H1 (cell line): ENCODE measurements around the gene AGAP1. TPM values are rescaled to one million over a fixed set of nuclear protein-coding genes. Genes with fewer than 3 reads are reported as not detected.

Source experiments
- CTCF ChIA-PET: fragments of 300-600 bp; sonication (Branson Sonifier 250); formaldehyde crosslinking; loops from one replicate; lab custom pipeline; 2021; ENCODE audit not compliant: partially characterized antibody; lab: Charles Lee
- POLR2A ChIA-PET: fragments of 300-600 bp; sonication (Branson Sonifier 250); formaldehyde crosslinking; loops from one replicate; lab custom pipeline; 2021; ENCODE audit warnings: inconsistent platforms; ENCODE audit not compliant: partially characterized antibody; lab: Charles Lee
- DNase-seq, 2 experiments: peaks; one replicate each; pipeline versions ENCODE4 v3.0.0 to v3.0.0-alpha.2; 2010 to 2022; ENCODE audit warnings: low spot score in 2 of 2, low read depth in 1 of 2, mixed read lengths in 1 of 2
- FAIRE-seq: peaks from 2 replicates; lab custom pipeline; 2011; peaks lifted over from hg19 to GRCh38; lab: Jason Lieb, UNC
- H2AFZ ChIP-seq: 2 replicates; pipeline ENCODE4 v1.8.1; 2012; ENCODE audit warnings: low read length, inconsistent platforms
- H2AK5ac ChIP-seq: 2 replicates; pipeline ENCODE4 v1.6.1; 2013; ENCODE audit warnings: low read depth, low read length
- H2BK120ac ChIP-seq: replicated peaks from 2 replicates; pipeline ENCODE3; 2013; ENCODE audit warnings: low read depth, low read length, inconsistent platforms
- H2BK12ac ChIP-seq: 2 replicates; pipeline ENCODE4 v1.6.1; 2013; ENCODE audit warnings: low read depth, low read length
- H2BK15ac ChIP-seq: 2 replicates; pipeline ENCODE4 v1.6.1; 2013; ENCODE audit warnings: low read length
- H2BK20ac ChIP-seq: 2 replicates; pipeline ENCODE4 v1.6.1; 2013; ENCODE audit warnings: low read length
- H2BK5ac ChIP-seq: 2 replicates; pipeline ENCODE4 v1.6.1; 2013; ENCODE audit warnings: low read depth, low read length
- H3K14ac ChIP-seq: 2 replicates; pipeline ENCODE4 v1.6.1; 2013; ENCODE audit warnings: inconsistent platforms; ENCODE audit not compliant: insufficient read length
- H3K18ac ChIP-seq: 2 replicates; pipeline ENCODE4 v1.6.1; 2013; ENCODE audit warnings: low read length; ENCODE audit errors: extremely low read depth
- H3K23ac ChIP-seq: 2 replicates; pipeline ENCODE4 v1.6.1; 2013; ENCODE audit warnings: inconsistent platforms; ENCODE audit not compliant: insufficient read length
- H3K23me2 ChIP-seq: 2 replicates; pipeline ENCODE4 v1.6.1; 2013; ENCODE audit warnings: low read depth, low read length
- H3K27ac ChIP-seq: 2 replicates; pipeline ENCODE4 v1.6.1; 2011; ENCODE audit warnings: low read depth, low read length, inconsistent platforms
- H3K27me3 ChIP-seq, 4 experiments: replicated peaks in 1 of 4; 1 replicate in 1 of 4; 2 replicates in 3 of 4; pipeline versions ENCODE4 v1.6.1 to v1.8.1; 2011 to 2013; ENCODE audit warnings: low read length in 3 of 4, mild to moderate bottlenecking in 3 of 4, inconsistent platforms in 2 of 4, mixed read lengths in 2 of 4, moderate library complexity in 1 of 4; ENCODE audit not compliant: control insufficient read depth in 3 of 4, insufficient read depth in 3 of 4; ENCODE audit errors: extremely low read depth in 1 of 4
- H3K36me3 ChIP-seq, 4 experiments: 2 replicates each; pipeline versions ENCODE4 v1.6.1 to v1.8.1; 2011 to 2013; ENCODE audit warnings: mild to moderate bottlenecking in 4 of 4, low read length in 3 of 4, moderate library complexity in 2 of 4, control low read depth in 1 of 4, inconsistent platforms in 1 of 4; ENCODE audit not compliant: insufficient read depth in 4 of 4, control insufficient read depth in 2 of 4
- H3K4ac ChIP-seq: replicated peaks from 2 replicates; pipeline ENCODE3; 2013; ENCODE audit warnings: low read length, low read depth, mixed read lengths, inconsistent platforms; ENCODE audit not compliant: insufficient read length
- H3K4me1 ChIP-seq, 4 experiments: replicated peaks in 1 of 4; 1 replicate in 1 of 4; 2 replicates in 3 of 4; pipeline versions ENCODE4 v1.6.1 to v1.8.1; 2011 to 2013; ENCODE audit warnings: low read length in 3 of 4, inconsistent platforms in 2 of 4, mixed read lengths in 1 of 4; ENCODE audit not compliant: insufficient read depth in 4 of 4, control insufficient read depth in 3 of 4
- H3K4me2 ChIP-seq, 2 experiments: 2 replicates each; pipeline versions ENCODE4 v1.6.1 to v1.8.1; 2011 to 2013; ENCODE audit warnings: low read depth in 2 of 2, low read length in 2 of 2, control low read depth in 1 of 2, inconsistent platforms in 1 of 2, mild to moderate bottlenecking in 1 of 2; ENCODE audit not compliant: insufficient read depth in 1 of 2
- H3K4me3 ChIP-seq, 4 experiments: fragments of 200-600, 300-600 bp in 1 of 4; sonication (generic), shearing (Covaris generic), sonication (Bioruptor Twin) in 1 of 4; 2 replicates each; pipeline versions ENCODE4 v1.5.1 to v1.8.1; 2011 to 2016; ENCODE audit warnings: low read length in 4 of 4, low read depth in 3 of 4, control low read depth in 2 of 4, inconsistent platforms in 2 of 4, mild to moderate bottlenecking in 2 of 4, mixed read lengths in 1 of 4, moderate library complexity in 1 of 4; ENCODE audit not compliant: insufficient read depth in 2 of 4; ENCODE audit errors: extremely low read depth in 1 of 4
- H3K56ac ChIP-seq: replicated peaks from 2 replicates; pipeline ENCODE3; 2013; ENCODE audit warnings: low read depth, mild to moderate bottlenecking, mixed read lengths, low read length, inconsistent platforms; ENCODE audit not compliant: insufficient read length
- H3K79me1 ChIP-seq: 2 replicates; pipeline ENCODE4 v1.6.1; 2013; ENCODE audit warnings: low read depth, low read length, control low read depth
- H3K79me2 ChIP-seq, 2 experiments: 2 replicates each; pipeline versions ENCODE4 v1.6.1 to v1.8.1; 2012 to 2013; ENCODE audit warnings: low read length in 2 of 2, mild to moderate bottlenecking in 2 of 2, inconsistent platforms in 1 of 2; ENCODE audit not compliant: insufficient read depth in 2 of 2, control insufficient read depth in 1 of 2
- H3K9ac ChIP-seq, 4 experiments: replicated peaks in 1 of 4; 1 replicate in 1 of 4; 2 replicates in 3 of 4; pipeline versions ENCODE4 v1.6.1 to v1.8.1; 2011 to 2013; ENCODE audit warnings: low read depth in 3 of 4, low read length in 3 of 4, control low read depth in 2 of 4, mild to moderate bottlenecking in 2 of 4, moderate library complexity in 2 of 4, inconsistent platforms in 1 of 4; ENCODE audit errors: extremely low read depth in 1 of 4
- H3K9me3 ChIP-seq, 2 experiments: 2 replicates each; pipeline versions ENCODE4 v1.6.1 to v1.8.1; 2012 to 2013; ENCODE audit warnings: mild to moderate bottlenecking in 2 of 2, moderate library complexity in 2 of 2, control low read depth in 1 of 2, inconsistent platforms in 1 of 2, low read depth in 1 of 2, low read length in 1 of 2, mixed read lengths in 1 of 2; ENCODE audit not compliant: insufficient read depth in 2 of 2
- H4K20me1 ChIP-seq, 2 experiments: replicated peaks in 1 of 2; 2 replicates each; pipeline versions ENCODE3 to v1.8.1; 2011 to 2013; ENCODE audit warnings: inconsistent platforms in 2 of 2, low read length in 2 of 2, mild to moderate bottlenecking in 1 of 2; ENCODE audit not compliant: insufficient read depth in 2 of 2, control insufficient read depth in 1 of 2
- H4K5ac ChIP-seq: 2 replicates; pipeline ENCODE4 v1.6.1; 2013; ENCODE audit warnings: low read length, low read depth, mixed read lengths, inconsistent platforms; ENCODE audit not compliant: insufficient read length
- H4K8ac ChIP-seq: 2 replicates; pipeline ENCODE4 v1.8.0; 2013; ENCODE audit warnings: mild to moderate bottlenecking, moderate library complexity, low read length, inconsistent platforms; ENCODE audit not compliant: insufficient read depth; ENCODE audit errors: extremely low read depth
- H4K91ac ChIP-seq: replicated peaks from 2 replicates; pipeline ENCODE3; 2013; ENCODE audit warnings: low read length, mixed read lengths, inconsistent platforms; ENCODE audit not compliant: insufficient read length
- BCL11A ChIP-seq, 2 experiments: IDR thresholded peaks; one replicate each; pipeline ENCODE4 v1.6.1; 2011; ENCODE audit warnings: low read depth in 2 of 2, low read length in 2 of 2, mild to moderate bottlenecking in 2 of 2
- BRCA1 ChIP-seq: IDR thresholded peaks from 2 replicates; pipeline ENCODE4 v1.6.1; 2012; ENCODE audit warnings: low read depth, low read length, improper control_type of control experiment
- KDM5A ChIP-seq: fragments of 200-600 bp; IDR thresholded peaks from 2 replicates; pipeline ENCODE4 v1.7.1; 2012; ENCODE audit warnings: mild to moderate bottlenecking, low read length, inconsistent platforms, mixed read lengths
- SP1 ChIP-seq: IDR thresholded peaks from 2 replicates; pipeline ENCODE4 v1.6.1; 2011; ENCODE audit warnings: low read depth, low read length
- SP2 ChIP-seq: IDR thresholded peaks from 2 replicates; pipeline ENCODE4 v1.6.1; 2012; ENCODE audit warnings: mild to moderate bottlenecking, low read length, inconsistent platforms
- SUZ12 ChIP-seq: fragments of 200-600 bp; sonication (generic); IDR thresholded peaks from 2 replicates; pipeline ENCODE4 v1.6.1; 2012; ENCODE audit warnings: mild to moderate bottlenecking, inconsistent platforms, low read length, moderate library complexity, mixed read lengths
- TAF1 ChIP-seq: IDR thresholded peaks from 2 replicates; pipeline ENCODE4 v1.6.1; 2011; ENCODE audit warnings: mild to moderate bottlenecking, low read depth, low read length
- TBP ChIP-seq: IDR thresholded peaks from 2 replicates; pipeline ENCODE4 v1.6.1; 2011; ENCODE audit warnings: low read depth, low read length, improper control_type of control experiment
- WGBS, 2 experiments: shearing (Covaris generic) in 1 of 2; methylation state at CpG; one replicate each; pipeline versions ENCODE4 v1.1.6 to v1.1.7; 2013 to 2015; ENCODE audit warnings: low lambda C conversion rate in 2 of 2, mixed read lengths in 2 of 2, inconsistent platforms in 1 of 2, low coverage in 1 of 2, missing lambda C conversion rate in 1 of 2; ENCODE audit not compliant: insufficient replicate concordance in 2 of 2, insufficient coverage in 1 of 2, insufficient read length in 1 of 2; ENCODE audit errors: extremely low coverage in 1 of 2, missing lambda C conversion rate in 1 of 2; 5-methylcytosine and 5-hydroxymethylcytosine counted together
- polyA plus RNA-seq, 7 experiments: library from polyadenylated mRNA; depleted of rRNA in 3 of 7; stranded (reverse) in 5 of 7; unstranded in 2 of 7; fragments of >200 nt in 5 of 7; fragments of 200-250 nt in 2 of 7; gene quantifications; 1 replicate in 5 of 7; 2 replicates in 1 of 7; 4 replicates in 1 of 7; pipeline versions ENCODE4 v1.2.1 to v1.2.3, GENCODE V29; 2011 to 2013; ENCODE audit warnings: missing spikeins in 2 of 7, mixed read lengths in 2 of 7
- total RNA-seq: library from RNA; stranded (reverse); fragmentation: NEBNext Ultra II Directional; extraction: Animal tissue kit (Norgen Biotek cat#: 25700); gene quantifications from 2 replicates; pipeline ENCODE4 v1.2.1, GENCODE V29; 2021
- TF ChIP-seq, protein P1 (sequence below): IDR thresholded peaks from 2 replicates; pipeline ENCODE4 v1.6.1; 2012; ENCODE audit warnings: inconsistent platforms
- TF ChIP-seq, protein P2 (sequence below): IDR thresholded peaks from 2 replicates; pipeline ENCODE4 v1.6.1; 2012; ENCODE audit warnings: low read length, inconsistent platforms
- TF ChIP-seq, protein P3 (sequence below): IDR thresholded peaks from 2 replicates; pipeline ENCODE4 v1.6.1; 2011; ENCODE audit warnings: low read length, improper control_type of control experiment

The AGAP1 gene
- total and polyA plus RNA-seq, 2 of the 8 experiments (the other 6 are each of a cell fraction or from before 2014, with no cell fraction given), result 18.1 to 39.4 TPM

DNA sequence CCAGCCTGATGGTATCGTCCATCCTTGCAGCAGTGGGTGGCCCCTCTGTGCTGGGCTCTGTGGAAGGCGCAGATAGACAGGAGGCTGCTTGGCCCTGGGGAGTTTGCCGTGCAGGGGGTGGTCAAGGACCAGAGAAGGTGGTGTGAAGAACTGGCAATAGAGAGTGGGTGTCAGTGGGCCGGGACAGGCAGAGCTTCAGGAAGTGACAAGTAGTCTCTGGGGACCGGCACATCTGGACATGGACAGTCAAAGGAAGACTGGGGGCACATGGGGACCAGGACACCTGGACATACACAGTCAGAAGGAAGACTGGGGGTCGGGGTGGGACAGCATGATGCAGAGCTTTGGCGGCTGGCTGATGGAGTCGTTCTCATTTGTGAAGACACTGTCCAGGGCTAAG, 335.9 kb downstream of the AGAP1 start:
- Histone ChIP-seq H3K9ac (no peak overlapping the region), H4K91ac (no peak overlapping the region), H2AK5ac (no peak overlapping the region), H3K4me1 (peaks cover 0 to 3% (median 0%) of the 10 kb centered on the region in 4 experiments; a peak in 1 of 7 replicates), H3K56ac (no peak overlapping the region), H2AFZ (no peak overlapping the region), H2BK20ac (no peak overlapping the region), H2BK5ac (no peak overlapping the region), H3K18ac (no peak overlapping the region), H3K14ac (no peak overlapping the region), H2BK12ac (no peak overlapping the region), H2BK15ac (no peak overlapping the region), H4K5ac (no peak overlapping the region), H3K23ac (no peak overlapping the region), H3K9me3 (no peaks in the 10 kb centered on the region), H3K27ac (no peak overlapping the region), H3K23me2 (no peaks in the 10 kb centered on the region; the same call in 1 of the 2 replicates), H4K8ac (no peak overlapping the region), H3K27me3 (no peaks in the 10 kb centered on the region), H2BK120ac (no peak overlapping the region), H3K4me3 (no peak overlapping the region), H3K79me2 (no peaks in the 10 kb centered on the region), H4K20me1 (no peaks in the 10 kb centered on the region), H3K36me3 (no peaks in the 10 kb centered on the region), H3K4me2 (no peak overlapping the region), H3K79me1 (no peaks in the 10 kb centered on the region; the same call in 1 of the 2 replicates)
- ChIA-PET CTCF (interaction anchor here (0.9 to 1.2 kb wide), 2 partner anchors 106 to 348 kb away, joined by 3 to 4 read pairs; no protein-coding TSS in a partner anchor), POLR2A (no interaction called here)
- FAIRE-seq (no peak), DNase-seq (no peak)
- 93% methylated on average over 8 of the region's 8 CpGs; no CpG with 5 or more reads in 1 of the 2 experiments for WGBS, 2 experiments
- TF ChIP-seq TBP, result no peak
- no peak for TF ChIP-seq SP1
- no peak for TF ChIP-seq SUZ12
- TF ChIP-seq SP2, result no peak
- TF ChIP-seq KDM5A, result no peak
- TF ChIP-seq, protein P1, sequence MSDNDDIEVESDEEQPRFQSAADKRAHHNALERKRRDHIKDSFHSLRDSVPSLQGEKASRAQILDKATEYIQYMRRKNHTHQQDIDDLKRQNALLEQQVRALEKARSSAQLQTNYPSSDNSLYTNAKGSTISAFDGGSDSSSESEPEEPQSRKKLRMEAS, result no peak
- TF ChIP-seq, protein P2, sequence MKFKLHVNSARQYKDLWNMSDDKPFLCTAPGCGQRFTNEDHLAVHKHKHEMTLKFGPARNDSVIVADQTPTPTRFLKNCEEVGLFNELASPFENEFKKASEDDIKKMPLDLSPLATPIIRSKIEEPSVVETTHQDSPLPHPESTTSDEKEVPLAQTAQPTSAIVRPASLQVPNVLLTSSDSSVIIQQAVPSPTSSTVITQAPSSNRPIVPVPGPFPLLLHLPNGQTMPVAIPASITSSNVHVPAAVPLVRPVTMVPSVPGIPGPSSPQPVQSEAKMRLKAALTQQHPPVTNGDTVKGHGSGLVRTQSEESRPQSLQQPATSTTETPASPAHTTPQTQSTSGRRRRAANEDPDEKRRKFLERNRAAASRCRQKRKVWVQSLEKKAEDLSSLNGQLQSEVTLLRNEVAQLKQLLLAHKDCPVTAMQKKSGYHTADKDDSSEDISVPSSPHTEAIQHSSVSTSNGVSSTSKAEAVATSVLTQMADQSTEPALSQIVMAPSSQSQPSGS, result no peak
- TF ChIP-seq BRCA1, result no peak
- no peak for TF ChIP-seq BCL11A (IDR thresholded peaks at IDR 0.05; ENCODE audit: low read depth in 2 of 2, low read length in 2 of 2)
- no peak for TF ChIP-seq TAF1
- TF ChIP-seq, protein P3, sequence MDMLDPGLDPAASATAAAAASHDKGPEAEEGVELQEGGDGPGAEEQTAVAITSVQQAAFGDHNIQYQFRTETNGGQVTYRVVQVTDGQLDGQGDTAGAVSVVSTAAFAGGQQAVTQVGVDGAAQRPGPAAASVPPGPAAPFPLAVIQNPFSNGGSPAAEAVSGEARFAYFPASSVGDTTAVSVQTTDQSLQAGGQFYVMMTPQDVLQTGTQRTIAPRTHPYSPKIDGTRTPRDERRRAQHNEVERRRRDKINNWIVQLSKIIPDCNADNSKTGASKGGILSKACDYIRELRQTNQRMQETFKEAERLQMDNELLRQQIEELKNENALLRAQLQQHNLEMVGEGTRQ, result no peak
- TF ChIP-seq, all 59 proteins: peak for 0
- no peak overlapping the region for H3K4ac ChIP-seq
